NCI-H187 treated with DMSO at 0.1 percent for 48 hours (cell line): ENCODE results near the gene LGALS9C.
"Not testable (repeated sequence)": the region's sequence is repeated elsewhere in the genome, so short reads cannot be mapped to it uniquely, and the experiment has no call there.

Experiments
- DNase-seq: peaks from one replicate; lab custom pipeline; 2025; lab: John Stamatoyannopoulos, UW

LGALS9C gene

GRCh38 chr17:18478977-18479595 is 2.5 kb downstream of the LGALS9C start:
- not testable (repeated sequence) for DNase-seq

DNA sequence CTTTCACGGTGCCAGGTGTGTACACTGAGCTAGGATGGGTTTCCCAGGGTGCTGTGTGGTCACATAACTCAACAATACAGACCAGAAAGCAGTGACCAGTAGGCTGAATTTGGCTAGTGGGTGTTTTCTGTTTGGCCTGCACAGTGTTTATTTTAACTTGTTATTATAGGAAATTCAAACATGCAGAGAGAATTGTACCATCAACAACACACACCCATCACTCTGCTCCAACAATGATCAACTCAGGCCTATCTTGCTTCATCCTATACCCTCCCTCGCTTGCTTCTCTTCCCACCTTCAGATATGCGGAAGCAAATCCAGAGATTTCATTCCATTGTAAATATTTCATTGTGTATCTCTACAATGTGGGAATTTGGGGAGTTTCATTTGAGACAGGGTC is 5.2 kb downstream of the LGALS9C start:
- DNase-seq = not testable (repeated sequence)

DNA sequence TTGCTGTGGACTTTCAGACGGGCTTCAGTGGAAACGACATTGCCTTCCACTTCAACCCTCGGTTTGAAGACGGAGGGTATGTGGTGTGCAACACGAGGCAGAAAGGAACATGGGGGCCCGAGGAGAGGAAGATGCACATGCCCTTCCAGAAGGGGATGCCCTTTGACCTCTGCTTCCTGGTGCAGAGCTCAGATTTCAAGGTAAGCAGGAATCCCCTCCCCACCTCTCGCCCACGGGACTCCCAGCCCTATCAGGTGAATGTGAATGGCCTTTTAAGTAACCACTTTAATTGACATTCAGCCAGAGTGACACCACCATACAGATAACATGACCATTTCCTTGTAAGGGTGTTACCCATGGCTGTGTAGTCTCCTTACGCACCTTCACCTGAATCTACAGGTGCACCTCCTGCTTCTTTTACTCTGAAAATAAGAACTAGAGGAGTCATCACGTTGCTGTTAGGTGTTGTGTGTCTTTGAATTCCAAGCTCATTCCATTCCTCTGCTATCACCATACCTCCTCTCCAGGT is 9.4 kb downstream of the LGALS9C start:
- DNase-seq = not testable (repeated sequence)

DNA sequence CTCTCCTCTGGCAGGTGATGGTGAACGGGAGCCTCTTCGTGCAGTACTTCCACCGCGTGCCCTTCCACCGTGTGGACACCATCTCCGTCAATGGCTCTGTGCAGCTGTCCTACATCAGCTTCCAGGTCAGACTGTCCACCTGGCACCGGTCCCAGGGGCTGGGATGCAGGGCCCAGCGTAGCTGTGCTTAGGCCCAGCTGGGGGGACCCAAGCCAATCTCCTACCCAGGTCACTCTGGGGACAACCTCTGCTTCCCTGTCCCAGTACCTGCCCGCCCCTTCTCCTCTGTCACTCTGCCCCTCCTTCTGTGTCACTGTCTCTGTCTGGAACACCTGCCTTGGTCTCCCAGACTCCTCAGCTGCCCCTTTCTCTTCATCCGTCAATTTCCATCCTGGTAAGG is 11.0 kb downstream of the LGALS9C start:
- DNase-seq = not testable (repeated sequence)

DNA sequence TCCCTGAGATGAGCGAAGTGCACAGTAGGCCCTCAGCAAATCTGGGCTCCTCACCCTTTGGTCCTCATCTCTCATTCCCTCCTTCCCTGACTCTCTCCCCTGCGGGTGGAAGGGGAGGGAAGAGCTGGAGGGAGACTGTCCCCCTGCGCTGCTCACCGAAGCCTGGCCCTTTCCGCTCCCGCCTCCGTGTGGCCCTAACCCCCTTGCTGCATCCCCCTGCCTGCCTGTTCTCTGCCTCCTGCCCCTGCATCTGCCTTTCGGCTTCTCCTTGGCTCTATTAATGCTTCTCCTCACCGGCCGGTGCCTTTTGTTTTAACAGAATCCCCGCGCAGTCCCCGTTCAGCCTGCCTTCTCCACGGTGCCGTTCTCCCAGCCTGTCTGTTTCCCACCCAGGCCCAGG is 12.0 kb downstream of the LGALS9C start:
- not testable (repeated sequence) for DNase-seq

GRCh38 chr17:18490016-18490415 is 13.4 kb downstream of the LGALS9C start:
- DNase-seq = not testable (repeated sequence)

- not testable (repeated sequence) for DNase-seq
These were observed 16.3 kb downstream of the LGALS9C start for GRCh38 chr17:18492712-18493480.

DNA sequence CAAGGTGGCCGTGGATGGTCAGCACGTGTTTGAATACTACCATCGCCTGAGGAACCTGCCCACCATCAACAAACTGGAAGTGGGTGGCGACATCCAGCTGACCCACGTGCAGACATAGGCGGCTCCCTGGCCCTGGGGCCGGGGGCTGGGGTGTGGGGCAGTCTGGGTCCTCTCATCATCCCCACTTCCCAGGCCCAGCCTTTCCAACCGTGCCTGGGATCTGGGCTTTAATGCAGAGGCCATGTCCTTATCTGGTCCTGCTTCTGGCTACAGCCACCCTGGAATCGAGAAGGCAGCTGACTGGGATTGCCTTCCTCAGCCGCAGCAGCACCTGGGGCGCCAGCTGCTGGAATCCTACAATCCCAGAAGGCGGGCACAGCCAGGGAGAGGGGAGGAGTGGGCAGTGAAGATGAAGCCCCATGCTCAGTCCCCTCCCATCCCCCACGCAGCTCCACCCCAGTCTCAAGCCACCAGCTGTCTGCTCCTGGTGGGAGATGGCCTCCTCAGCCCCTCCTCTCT is 17.7 kb downstream of the LGALS9C start:
- DNase-seq = not testable (repeated sequence)

- not testable (repeated sequence) for DNase-seq
These were observed 20.5 kb downstream of the LGALS9C start for GRCh38 chr17:18497044-18497443.

GRCh38 chr17:18499100-18499499 is 22.5 kb downstream of the LGALS9C start:
- DNase-seq = not testable (repeated sequence)

GRCh38 chr17:18499756-18500155 is 23.2 kb downstream of the LGALS9C start:
- DNase-seq = not testable (repeated sequence)

GRCh38 chr17:18500281-18500680 is 23.7 kb downstream of the LGALS9C start:
- DNase-seq = not testable (repeated sequence)

- DNase-seq = not testable (repeated sequence)
These were observed 24.2 kb downstream of the LGALS9C start for GRCh38 chr17:18500816-18501215.

DNA sequence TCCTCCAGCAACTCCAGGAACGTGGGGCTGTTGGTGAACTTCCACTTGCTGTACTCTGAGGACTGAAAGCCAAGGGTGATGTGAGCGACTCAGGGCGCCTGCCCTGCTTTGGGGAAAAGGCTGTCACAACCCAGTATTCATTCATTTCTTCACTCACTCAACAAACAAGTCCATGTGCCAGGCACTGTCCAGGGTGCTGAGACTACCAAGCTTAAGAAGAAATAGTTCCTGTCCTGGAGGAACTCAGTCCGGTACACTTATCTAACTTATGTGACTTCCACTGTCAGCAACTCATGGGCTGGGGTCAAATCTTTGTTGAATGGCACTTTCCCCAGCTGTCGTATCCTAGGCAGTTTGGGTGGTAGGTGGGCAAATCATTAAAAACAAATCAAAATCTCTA is 26.6 kb downstream of the LGALS9C start:
- not testable (repeated sequence) for DNase-seq

- DNase-seq = not testable (repeated sequence)
These were observed 31.1 kb downstream of the LGALS9C start for GRCh38 chr17:18507729-18508128.

DNA sequence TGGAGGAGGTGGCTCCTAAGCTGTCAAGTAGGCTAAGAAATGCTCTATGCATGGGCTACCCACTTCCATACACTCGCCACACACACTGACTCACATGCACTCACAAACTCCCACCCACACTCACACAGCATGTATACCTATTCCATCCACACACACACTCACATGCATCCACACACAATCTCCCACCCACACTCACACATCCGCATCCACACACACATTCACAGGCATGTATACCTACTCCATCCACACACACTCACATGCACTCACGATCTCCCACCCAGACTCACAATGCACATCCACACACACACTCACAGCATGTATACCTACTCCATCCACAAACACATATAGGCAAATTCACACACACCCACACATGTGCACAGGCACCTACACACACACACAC is 32.1 kb downstream of the LGALS9C start:
- DNase-seq = not testable (repeated sequence)

GRCh38 chr17:18521100-18521499 is 44.5 kb downstream of the LGALS9C start:
- DNase-seq = not testable (repeated sequence)

- not testable (repeated sequence) for DNase-seq
These were observed 48.4 kb downstream of the LGALS9C start for GRCh38 chr17:18525015-18525414.

DNA sequence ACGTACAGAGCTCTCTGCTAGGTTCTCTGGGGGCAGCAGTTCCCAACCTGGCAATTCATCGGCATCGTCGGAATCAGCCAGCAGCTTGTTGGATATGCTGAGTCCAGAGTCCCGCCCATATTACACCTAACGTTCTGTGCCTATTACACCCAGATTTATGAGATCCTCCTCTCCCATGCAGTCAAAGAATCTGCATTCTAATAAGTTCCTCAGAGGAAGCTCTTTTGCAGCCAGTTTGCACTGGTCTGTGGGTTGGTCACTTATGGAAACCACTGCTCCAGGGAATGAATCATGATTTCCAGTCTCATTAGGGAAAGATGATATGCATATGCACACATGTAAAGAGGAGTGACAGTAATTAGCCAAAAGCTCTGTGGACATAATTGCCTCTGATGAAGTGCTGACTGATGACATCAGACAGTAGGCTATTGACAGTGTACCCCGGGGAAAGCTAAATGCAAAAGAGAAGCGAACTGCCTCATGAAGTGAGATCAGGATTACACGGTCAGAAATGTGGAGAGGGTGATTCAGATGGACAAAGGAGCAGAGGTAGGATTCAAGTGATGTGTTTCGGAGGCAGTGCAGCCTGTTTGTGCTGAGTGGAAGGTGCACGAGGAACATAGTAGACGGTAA is 49.7 kb downstream of the LGALS9C start:
- not testable (repeated sequence) for DNase-seq

- DNase-seq = not testable (repeated sequence)
These were observed 50.8 kb downstream of the LGALS9C start for GRCh38 chr17:18527354-18527753.

DNA sequence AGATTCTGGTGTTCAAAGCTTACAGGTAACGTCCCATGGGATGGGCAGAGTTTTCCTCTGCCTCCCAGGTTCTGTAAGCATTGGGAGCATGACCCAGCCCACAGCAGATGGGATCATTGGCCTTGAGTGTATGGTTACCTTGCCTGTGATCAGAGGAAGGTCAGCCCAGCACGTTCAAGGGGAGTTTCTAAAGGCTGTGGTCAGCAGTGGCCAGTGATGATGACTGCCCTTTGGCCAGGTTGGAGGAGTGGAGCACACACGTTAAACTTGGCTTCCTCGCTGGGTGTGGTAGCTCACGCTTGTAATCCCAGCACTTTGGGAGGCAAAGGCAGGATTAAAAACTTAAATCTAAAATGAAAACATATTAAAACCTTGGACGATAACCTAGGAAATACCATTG is 51.8 kb downstream of the LGALS9C start:
- not testable (repeated sequence) for DNase-seq

GRCh38 chr17:18528899-18529500 is 52.4 kb downstream of the LGALS9C start:
- DNase-seq = not testable (repeated sequence)
